22Rv1 (cell line): ENCODE measurements around the gene DPEP3.

Source experiments
- CTCF ChIP-seq: fragments of 450-650 bp; IDR thresholded peaks from 2 replicates; pipeline ENCODE4 v1.5.1; 2017; ENCODE audit warnings: mild to moderate bottlenecking
- ZFX ChIP-seq: fragments of 450-650 bp; IDR thresholded peaks from 2 replicates; pipeline ENCODE4 v1.6.1; 2017; ENCODE audit warnings: antibody characterized with exemption, borderline replicate concordance

- no peak for TF ChIP-seq CTCF
- TF ChIP-seq ZFX = no peak
These were observed 12.4 kb upstream of the DPEP3 start for GRCh38 chr16:67992661-67993206.
